ENCODE measurements around the gene NKAIN2. TPM values are rescaled to one million over a fixed set of nuclear protein-coding genes. Genes with fewer than 3 reads are reported as not detected.

Gene NKAIN2
- total RNA-seq, 2 experiments from 2014 or later, result not detected

GRCh38 chr6:124080483-124080882, 276.8 kb downstream of the NKAIN2 start:
- Mint-ChIP-seq H3K4me1 (no peaks in the 10 kb centered on the region), H3K27me3 (no peaks in the 10 kb centered on the region), H3K36me3 (no peaks in the 10 kb centered on the region), H3K4me3 (no peak overlapping the region), H3K27ac (no peak overlapping the region), H3K9me3 (ENCODE audit: low read depth) (no peaks in the 10 kb centered on the region)
- ATAC-seq (no peak), DNase-seq (no peak)
- CTCF ChIA-PET, result no interaction called here

- no peaks in the 10 kb centered on the region for H3K4me1 Mint-ChIP-seq
- no peaks in the 10 kb centered on the region for H3K9me3 Mint-ChIP-seq (ENCODE audit: low read depth)
- H3K4me3 Mint-ChIP-seq, result no peak overlapping the region
- DNase-seq, result no peak
- ATAC-seq, result no peak
- CTCF ChIA-PET, result no interaction called here
- H3K27ac Mint-ChIP-seq, result no peak overlapping the region
- no peaks in the 10 kb centered on the region for H3K36me3 Mint-ChIP-seq
- H3K27me3 Mint-ChIP-seq, result no peaks in the 10 kb centered on the region
These were observed 286.8 kb downstream of the NKAIN2 start for GRCh38 chr6:124090491-124090890.

GRCh38 chr6:124099520-124099919, 295.9 kb downstream of the NKAIN2 start:
- CTCF ChIA-PET, result no interaction called here

DNA sequence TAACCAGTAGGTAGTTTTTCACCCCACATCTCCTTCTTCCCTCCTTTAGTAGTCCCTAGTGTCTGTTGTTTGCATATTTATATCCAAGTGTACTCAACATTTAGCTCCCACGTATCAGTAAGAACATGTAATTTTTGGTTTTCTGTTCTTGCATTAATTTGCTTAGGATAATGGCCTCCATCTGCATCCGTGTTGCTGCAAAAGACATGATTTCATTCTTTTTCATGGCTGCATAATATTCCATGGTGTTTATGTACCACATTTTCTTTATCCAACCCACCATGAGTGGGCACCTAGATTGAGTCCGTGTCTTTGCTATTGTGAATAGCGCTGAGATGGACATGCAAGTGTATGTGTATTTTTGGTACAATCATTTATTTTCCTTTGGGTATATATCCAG, 306.8 kb downstream of the NKAIN2 start:
- no peaks in the 10 kb centered on the region for H3K27me3 Mint-ChIP-seq
- ATAC-seq, result no peak
- H3K27ac Mint-ChIP-seq, result no peak overlapping the region
- peaks cover 10% of the 10 kb centered on the region for H3K9me3 Mint-ChIP-seq (ENCODE audit: low read depth)
- H3K4me3 Mint-ChIP-seq, result no peak overlapping the region
- CTCF ChIA-PET, result no interaction called here
- DNase-seq, result no peak
- H3K36me3 Mint-ChIP-seq, result no peaks in the 10 kb centered on the region
- no peaks in the 10 kb centered on the region for H3K4me1 Mint-ChIP-seq

More at GRCh38 chr6:124099520-124099919, 295.9 kb downstream of the NKAIN2 start:
- Mint-ChIP-seq H3K27ac (no peak overlapping the region), H3K4me1 (no peaks in the 10 kb centered on the region), H3K36me3 (no peaks in the 10 kb centered on the region), H3K27me3 (no peaks in the 10 kb centered on the region), H3K9me3 (ENCODE audit: low read depth) (peaks cover 8% of the 10 kb centered on the region), H3K4me3 (no peak overlapping the region)
- DNase-seq, result no peak
- no peak for ATAC-seq

- H3K4me1 Mint-ChIP-seq, result no peaks in the 10 kb centered on the region
- H3K27me3 Mint-ChIP-seq, result no peaks in the 10 kb centered on the region
- CTCF ChIA-PET, result no interaction called here
- H3K9me3 Mint-ChIP-seq (ENCODE audit: low read depth), result no peaks in the 10 kb centered on the region
- H3K4me3 Mint-ChIP-seq, result no peak overlapping the region
- no peak overlapping the region for H3K27ac Mint-ChIP-seq
- ATAC-seq (no peak), DNase-seq (no peak)
- no peaks in the 10 kb centered on the region for H3K36me3 Mint-ChIP-seq
These were observed 315.9 kb downstream of the NKAIN2 start for GRCh38 chr6:124119596-124119995.

- Mint-ChIP-seq H3K36me3 (no peaks in the 10 kb centered on the region), H3K27me3 (no peaks in the 10 kb centered on the region), H3K4me3 (no peak overlapping the region), H3K4me1 (no peaks in the 10 kb centered on the region), H3K9me3 (ENCODE audit: low read depth) (no peaks in the 10 kb centered on the region), H3K27ac (no peak overlapping the region)
- CTCF ChIA-PET, result no interaction called here
- DNase-seq, result no peak
- ATAC-seq, result no peak
These were observed 320.0 kb downstream of the NKAIN2 start for GRCh38 chr6:124123617-124124209.

- CTCF ChIA-PET, result no interaction called here
These were observed 327.6 kb downstream of the NKAIN2 start for GRCh38 chr6:124131259-124131658.

GRCh38 chr6:124131779-124132178, 328.1 kb downstream of the NKAIN2 start:
- CTCF ChIA-PET, result no interaction called here
- Mint-ChIP-seq H3K4me3 (no peak overlapping the region), H3K27me3 (no peaks in the 10 kb centered on the region), H3K9me3 (ENCODE audit: low read depth) (peaks cover 4% of the 10 kb centered on the region), H3K27ac (no peak overlapping the region), H3K4me1 (no peaks in the 10 kb centered on the region), H3K36me3 (no peaks in the 10 kb centered on the region)
- DNase-seq (no peak), ATAC-seq (no peak)

More at GRCh38 chr6:124131259-124131658, 327.6 kb downstream of the NKAIN2 start:
- no peak overlapping the region for H3K27ac Mint-ChIP-seq
- H3K4me3 Mint-ChIP-seq, result no peak overlapping the region
- peaks cover 4% of the 10 kb centered on the region for H3K9me3 Mint-ChIP-seq (ENCODE audit: low read depth)
- H3K27me3 Mint-ChIP-seq, result no peaks in the 10 kb centered on the region
- DNase-seq (no peak), ATAC-seq (no peak)
- H3K36me3 Mint-ChIP-seq, result no peaks in the 10 kb centered on the region
- no peaks in the 10 kb centered on the region for H3K4me1 Mint-ChIP-seq

DNA sequence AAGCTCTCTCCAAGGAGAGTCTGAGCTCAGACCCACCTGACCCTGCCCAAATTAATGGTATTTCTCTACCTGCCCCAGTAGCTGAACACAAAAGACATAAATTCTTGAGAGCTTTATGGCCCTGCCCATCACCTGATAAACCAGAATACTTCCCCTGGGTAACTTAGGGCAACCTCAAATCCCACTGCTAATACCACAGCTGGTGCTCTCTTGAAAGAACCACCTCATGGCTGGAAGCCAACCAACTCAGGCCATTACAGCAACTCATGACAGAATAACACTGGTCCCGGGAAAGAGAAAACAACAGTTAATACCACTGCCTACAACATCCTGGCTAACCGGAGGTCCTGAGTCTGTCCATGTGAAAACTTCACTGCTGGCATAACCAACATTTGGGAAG, 328.6 kb downstream of the NKAIN2 start:
- no peak overlapping the region for H3K27ac Mint-ChIP-seq
- CTCF ChIA-PET, result no interaction called here
- H3K4me1 Mint-ChIP-seq, result no peaks in the 10 kb centered on the region
- H3K36me3 Mint-ChIP-seq, result no peaks in the 10 kb centered on the region
- peaks cover 4% of the 10 kb centered on the region for H3K9me3 Mint-ChIP-seq (ENCODE audit: low read depth)
- DNase-seq (no peak), ATAC-seq (no peak)
- H3K27me3 Mint-ChIP-seq, result no peaks in the 10 kb centered on the region
- no peak overlapping the region for H3K4me3 Mint-ChIP-seq

- no peak for ATAC-seq
- Mint-ChIP-seq H3K9me3 (ENCODE audit: low read depth) (peaks cover 5% of the 10 kb centered on the region), H3K27ac (no peak overlapping the region), H3K27me3 (no peaks in the 10 kb centered on the region), H3K36me3 (no peaks in the 10 kb centered on the region), H3K4me3 (no peak overlapping the region), H3K4me1 (no peaks in the 10 kb centered on the region)
- CTCF ChIA-PET, result no interaction called here
- no peak for DNase-seq
These were observed 339.2 kb downstream of the NKAIN2 start for GRCh38 chr6:124142852-124143251.

DNA sequence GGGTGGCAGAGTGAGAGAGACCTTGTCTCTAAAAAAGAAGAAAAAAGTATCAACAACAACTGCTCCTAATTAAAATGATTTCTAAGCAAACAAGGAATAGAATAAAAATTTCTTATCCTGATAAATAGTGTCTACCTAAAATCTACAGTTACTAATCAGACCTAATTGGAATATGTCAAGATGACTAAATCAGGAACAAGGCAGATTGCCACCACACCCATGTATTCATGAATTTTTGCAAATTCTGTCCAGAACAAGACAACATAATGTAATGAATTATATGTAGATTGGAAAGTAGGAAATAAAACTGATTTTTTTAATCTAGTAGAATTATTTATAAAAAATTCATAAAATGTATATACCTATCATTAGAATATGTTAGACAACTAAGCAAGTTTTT, 339.8 kb downstream of the NKAIN2 start:
- Mint-ChIP-seq H3K27me3 (no peaks in the 10 kb centered on the region), H3K36me3 (no peaks in the 10 kb centered on the region), H3K27ac (no peak overlapping the region), H3K9me3 (ENCODE audit: low read depth) (peaks cover 8% of the 10 kb centered on the region), H3K4me3 (no peak overlapping the region), H3K4me1 (no peaks in the 10 kb centered on the region)
- DNase-seq, result no peak
- ATAC-seq, result no peak
- CTCF ChIA-PET, result no interaction called here

- DNase-seq (no peak), ATAC-seq (no peak)
- Mint-ChIP-seq H3K27ac (no peak overlapping the region), H3K4me1 (no peaks in the 10 kb centered on the region), H3K9me3 (ENCODE audit: low read depth) (peaks cover 5% of the 10 kb centered on the region), H3K4me3 (no peak overlapping the region), H3K36me3 (no peaks in the 10 kb centered on the region), H3K27me3 (no peaks in the 10 kb centered on the region)
- CTCF ChIA-PET, result no interaction called here
These were observed 344.0 kb downstream of the NKAIN2 start for GRCh38 chr6:124147621-124148020.

- CTCF ChIA-PET, result no interaction called here
- ATAC-seq, result no peak
These were observed 344.7 kb downstream of the NKAIN2 start for GRCh38 chr6:124148236-124148957.

GRCh38 chr6:124149646-124150045, 346.0 kb downstream of the NKAIN2 start:
- DNase-seq (no peak), ATAC-seq (no peak)
- no peak overlapping the region for H3K27ac Mint-ChIP-seq

More at GRCh38 chr6:124148236-124148957, 344.7 kb downstream of the NKAIN2 start:
- Mint-ChIP-seq H3K27ac (no peak overlapping the region), H3K27me3 (no peaks in the 10 kb centered on the region), H3K9me3 (ENCODE audit: low read depth) (peaks cover 5% of the 10 kb centered on the region), H3K36me3 (no peaks in the 10 kb centered on the region), H3K4me1 (no peaks in the 10 kb centered on the region), H3K4me3 (no peak overlapping the region)
- no peak for DNase-seq

More at GRCh38 chr6:124149646-124150045, 346.0 kb downstream of the NKAIN2 start:
- Mint-ChIP-seq H3K27me3 (no peaks in the 10 kb centered on the region), H3K36me3 (no peaks in the 10 kb centered on the region), H3K9me3 (ENCODE audit: low read depth) (peaks cover 5% of the 10 kb centered on the region), H3K4me3 (no peak overlapping the region), H3K4me1 (no peaks in the 10 kb centered on the region)
- CTCF ChIA-PET, result no interaction called here
